K562 (cell line): ENCODE measurements around the gene GNG14. TPM values are rescaled to one million over a fixed set of nuclear protein-coding genes. Genes with fewer than 3 reads are reported as not detected.
A peak's percentile ranks its signal among the peaks of the same experiment; 100 is the strongest.
"Not testable (repeated sequence)": the region's sequence is repeated elsewhere in the genome, so short reads cannot be mapped to it uniquely, and the experiment has no call there.

Experiments used
- ATAC-seq: fragments of 200-7000 bp; cut with Tn5 transposase; 3 replicates; pipeline ENCODE4 v1.9.1; 2020; ENCODE audit warnings: moderate library complexity
- BruUV-seq: library from RNA; stranded (reverse); fragments of 400-500 nt; replicated peaks from 2 replicates; lab custom pipeline; 2021; lab: Mats Ljungman, UMichigan
- CTCF ChIA-PET: fragments of 300-600 bp; formaldehyde crosslinking; extraction: SDS; loops from one replicate; lab custom pipeline; 2021; ENCODE audit warnings: low intra/inter-chr PET ratio; lab: Yijun Ruan, JAX
- POLR2A ChIA-PET: fragments of 300-600, 350-650 bp; sonication (Branson Sonifier 250); formaldehyde crosslinking; extraction: SDS; loops from one replicate; lab custom pipeline; 2021; ENCODE audit warnings: antibody characterized with exemption, inconsistent platforms; lab: Yijun Ruan, JAX
- DNase-seq, 4 experiments: peaks; one replicate each; pipeline versions ENCODE4 v3.0.0 to v3.0.0-alpha.2; 2011 to 2018; ENCODE audit warnings: low spot score in 3 of 4, mixed read lengths in 3 of 4; ENCODE audit errors: extremely low read depth in 1 of 4
- FAIRE-seq: peaks from 2 replicates; lab custom pipeline; 2011; peaks lifted over from hg19 to GRCh38; lab: Jason Lieb, UNC
- H2AFZ ChIP-seq: 2 replicates; pipeline ENCODE4 v1.6.0; 2011; ENCODE audit warnings: low read depth, low read length, control low read depth, inconsistent platforms
- H3K27ac ChIP-seq: fragments of 200-600 bp; 3 replicates; pipeline ENCODE4 v1.8.0; 2011; ENCODE audit warnings: low read depth, mild to moderate bottlenecking, control low read depth, inconsistent platforms, low read length, moderate library complexity, mixed read lengths; ENCODE audit errors: extremely low read depth
- H3K27me3 ChIP-seq, 2 experiments: fragments of 300-600 bp in 1 of 2; 2 replicates in 1 of 2; 3 replicates in 1 of 2; pipeline versions ENCODE4 v1.6.0 to v1.8.0; 2011; ENCODE audit warnings: inconsistent platforms in 2 of 2, low read length in 2 of 2, mild to moderate bottlenecking in 1 of 2, mixed read lengths in 1 of 2, moderate library complexity in 1 of 2; ENCODE audit not compliant: control insufficient read depth in 2 of 2, insufficient read depth in 2 of 2
- H3K36me3 ChIP-seq: fragments of 300-600 bp; 3 replicates; pipeline ENCODE4 v1.8.0; 2011; ENCODE audit warnings: mild to moderate bottlenecking, low read length, inconsistent platforms; ENCODE audit not compliant: control insufficient read depth, insufficient read depth
- H3K4me1 ChIP-seq, 2 experiments: fragments of 200-600 bp in 1 of 2; replicated peaks in 1 of 2; 2 replicates in 1 of 2; 3 replicates in 1 of 2; pipeline versions ENCODE4 v1.5.1 to v1.8.0; 2011; ENCODE audit warnings: inconsistent platforms in 2 of 2, low read length in 2 of 2, mild to moderate bottlenecking in 1 of 2, mixed read lengths in 1 of 2, moderate library complexity in 1 of 2; ENCODE audit not compliant: control insufficient read depth in 2 of 2, insufficient read depth in 2 of 2
- H3K4me2 ChIP-seq: 2 replicates; pipeline ENCODE4 v1.6.1; 2011; ENCODE audit warnings: low read length, control low read depth, inconsistent platforms, mixed read lengths; ENCODE audit not compliant: insufficient read depth
- H3K4me3 ChIP-seq: fragments of 200-600 bp; sonication (generic), shearing (Covaris generic); 2 replicates; pipeline ENCODE4 v1.5.1; 2016; ENCODE audit warnings: control low read depth, inconsistent platforms
- H3K79me2 ChIP-seq: fragments of 200-600 bp; 3 replicates; pipeline ENCODE4 v1.8.0; 2011; ENCODE audit warnings: low read length, inconsistent platforms; ENCODE audit not compliant: control insufficient read depth, insufficient read depth
- H3K9ac ChIP-seq, 2 experiments: 2 replicates each; pipeline versions ENCODE4 v1.6.0 to v1.6.1; 2011; ENCODE audit warnings: low read depth in 2 of 2, low read length in 2 of 2, control low read depth in 1 of 2, inconsistent platforms in 1 of 2, mild to moderate bottlenecking in 1 of 2, mixed read lengths in 1 of 2; ENCODE audit not compliant: insufficient read depth in 1 of 2
- H3K9me1 ChIP-seq: one replicate; pipeline ENCODE4 v1.6.0; 2011; ENCODE audit warnings: inconsistent platforms, mild to moderate bottlenecking, low read length, moderate library complexity; ENCODE audit not compliant: control insufficient read depth, insufficient read depth
- H3K9me3 ChIP-seq: replicated peaks from 2 replicates; pipeline ENCODE4 v1.5.1; 2011; ENCODE audit warnings: low read depth, low read length, inconsistent platforms; ENCODE audit not compliant: control insufficient read depth, insufficient read depth
- H4K20me1 ChIP-seq: replicated peaks from 2 replicates; pipeline ENCODE4 v1.6.1; 2011; ENCODE audit warnings: low read length, inconsistent platforms, mixed read lengths; ENCODE audit not compliant: control insufficient read depth, insufficient read depth
- ATF1 ChIP-seq, 2 experiments: fragments of 450-650 bp in 1 of 2; IDR thresholded peaks; 2 replicates each; pipeline ENCODE4 v1.6.1; 2016; ENCODE audit warnings: missing compliant biosample characterization in 1 of 2, missing genetic modification characterization in 1 of 2
- CBX3 ChIP-seq, 2 experiments: IDR thresholded peaks; 1 replicate in 1 of 2; 2 replicates in 1 of 2; pipeline ENCODE4 v1.6.1; 2012; ENCODE audit warnings: inconsistent platforms in 2 of 2, low read length in 2 of 2, borderline replicate concordance in 1 of 2, control low read depth in 1 of 2
- CHD4 ChIP-seq: fragments of 200-600 bp; sonication (generic); IDR thresholded peaks from 3 replicates; pipeline ENCODE4 v1.6.1; 2012; ENCODE audit warnings: low read depth, mild to moderate bottlenecking, mixed read lengths, low read length, inconsistent platforms; ENCODE audit not compliant: insufficient read depth, insufficient replicate concordance, poor library complexity, severe bottlenecking
- IFI16 ChIP-seq: fragments of 250-450 bp; sonication (Bioruptor Pico); IDR thresholded peaks from 2 replicates; pipeline ENCODE4 v2.1.2; 2022; ENCODE audit warnings: mild to moderate bottlenecking, inconsistent platforms
- PTBP1 ChIP-seq: fragments of 200-400 bp; formaldehyde crosslinking; IDR thresholded peaks from 2 replicates; pipeline ENCODE4 v1.6.1; 2017; ENCODE audit warnings: low read depth, low read length
- RBM17 ChIP-seq: fragments of 200-400 bp; formaldehyde crosslinking; IDR thresholded peaks from 2 replicates; pipeline ENCODE4 v1.6.1; 2017; ENCODE audit warnings: low read depth, mild to moderate bottlenecking, low read length, borderline replicate concordance
- TBP ChIP-seq: optimal IDR thresholded peaks from 2 replicates; pipeline ENCODE3; 2011; ENCODE audit warnings: low read depth, low read length, improper control_type of control experiment
- ZBED1 ChIP-seq: IDR thresholded peaks from 2 replicates; pipeline ENCODE4 v1.6.1; 2014
- ZC3H4 ChIP-seq: sonication (generic); formaldehyde crosslinking; IDR thresholded peaks from 2 replicates; pipeline ENCODE4 v1.9.0; 2021; ENCODE audit warnings: missing genetic modification reagents, borderline replicate concordance
- ZFX ChIP-seq: sonication (generic); formaldehyde crosslinking; IDR thresholded peaks from 2 replicates; pipeline ENCODE4 v1.8.0; 2022; ENCODE audit warnings: mild to moderate bottlenecking, missing genetic modification reagents, moderate library complexity
- ZKSCAN8 ChIP-seq: fragments of 200-800 bp; sonication (Bioruptor generic); IDR thresholded peaks from 2 replicates; pipeline ENCODE4 v1.6.1; 2016; ENCODE audit warnings: missing genetic modification characterization, missing compliant biosample characterization
- ZNF133 ChIP-seq: fragments of 250-450 bp; sonication (Bioruptor Pico); IDR thresholded peaks from 2 replicates; pipeline ENCODE4 v1.4.0; 2020; ENCODE audit warnings: mild to moderate bottlenecking
- ZNF311 ChIP-seq: fragments of 250-450 bp; sonication (Bioruptor Pico); IDR thresholded peaks from 2 replicates; pipeline ENCODE4 v1.4.0; 2020; ENCODE audit warnings: mild to moderate bottlenecking, moderate library complexity
- WGBS: fragments of 100-300 bp; shearing (Covaris generic); methylation state at CpG from one replicate; pipeline ENCODE4 v1.1.6; 2016; ENCODE audit warnings: low coverage, mixed read lengths; ENCODE audit not compliant: insufficient coverage; ENCODE audit errors: missing lambda C conversion rate; 5-methylcytosine and 5-hydroxymethylcytosine counted together
- in situ Hi-C: fragments of 300-500 bp; cut with MboI; formaldehyde crosslinking; loops from 4 replicates; pipeline ENCODE4 v1.15.0; 2018; ENCODE audit warnings: inconsistent platforms, mixed read lengths
- intact Hi-C: fragments of 100-400 bp; cut with micrococcal nuclease; formaldehyde crosslinking; loops from 2 replicates; pipeline ENCODE4 v1.14.2; 2022
- polyA plus RNA-seq, 8 experiments: library from polyadenylated mRNA; depleted of rRNA in 4 of 8; stranded (reverse) in 5 of 8; unstranded in 3 of 8; fragments of >200 nt; fragmentation: Nextera tagmentation in 2 of 8; fragmentation: Illumina TruSeq in 1 of 8; extraction: Ambion mirVana in 2 of 8; extraction: Trizol in 1 of 8; gene quantifications; 2 replicates each; pipeline versions ENCODE4 v1.2.1 to v1.2.3, GENCODE V29; 2011 to 2014; ENCODE audit warnings: inconsistent platforms in 1 of 8, missing spikeins in 1 of 8
- total RNA-seq, 7 experiments: library from RNA; depleted of rRNA in 6 of 7; stranded (reverse); fragments of >200 nt in 6 of 7; fragmentation: Illumina TruSeq in 2 of 7; extraction: Trizol in 2 of 7; gene quantifications; 2 replicates each; pipeline versions ENCODE4 v1.2.1 to v1.2.3, GENCODE V29; 2011 to 2021; ENCODE audit warnings: low replicate concordance in 1 of 7
- TF ChIP-seq, protein P1 (sequence below): sonication (generic); formaldehyde crosslinking; IDR thresholded peaks from 2 replicates; pipeline ENCODE4 v1.8.0; 2022; ENCODE audit warnings: mild to moderate bottlenecking, missing genetic modification reagents
- TF ChIP-seq, protein P2 (sequence below): fragments of 450-650 bp; formaldehyde crosslinking; conservative IDR thresholded peaks from 2 replicates; pipeline ENCODE4 v1.4.0; 2022; ENCODE audit warnings: mild to moderate bottlenecking, missing genetic modification characterization
- TF ChIP-seq, protein P3 (sequence below): fragments of 250-450 bp; sonication (Bioruptor Pico); IDR thresholded peaks from 2 replicates; pipeline ENCODE4 v1.9.0; 2021; ENCODE audit warnings: mild to moderate bottlenecking, inconsistent platforms

Gene GNG14
- total and polyA plus RNA-seq, 9 of the 15 experiments (the other 6 are each of a cell fraction or from before 2014, with no cell fraction given): not detected

DNA sequence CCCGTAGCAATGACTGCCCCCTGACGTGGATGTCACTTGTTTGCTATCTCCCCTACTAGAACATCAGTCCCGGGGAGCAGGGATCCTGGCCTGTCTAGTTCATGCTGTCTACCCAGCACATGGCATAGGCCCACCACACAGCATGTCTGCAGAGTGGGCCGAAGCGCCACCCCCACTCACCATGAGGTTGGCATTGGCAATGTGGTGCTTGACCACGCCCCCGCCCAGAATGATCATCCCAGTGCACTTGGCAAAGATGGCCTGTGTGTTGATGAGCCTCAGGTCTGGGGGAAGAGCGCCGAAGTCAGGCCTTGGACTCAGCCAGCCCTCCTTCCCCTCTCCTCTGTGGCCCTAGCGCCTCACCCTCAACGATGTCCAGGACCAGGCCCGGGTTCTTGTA lies 10.9 kb upstream of the GNG14 start (continued):
- TF ChIP-seq IFI16 (CRISPR knock-in tag): no peak
- 0 out of 2 replicates have a peak, but pooled peaks have one; percentile 42 for TF ChIP-seq ZC3H4 (CRISPR knock-in tag)
- TF ChIP-seq, protein P1, sequence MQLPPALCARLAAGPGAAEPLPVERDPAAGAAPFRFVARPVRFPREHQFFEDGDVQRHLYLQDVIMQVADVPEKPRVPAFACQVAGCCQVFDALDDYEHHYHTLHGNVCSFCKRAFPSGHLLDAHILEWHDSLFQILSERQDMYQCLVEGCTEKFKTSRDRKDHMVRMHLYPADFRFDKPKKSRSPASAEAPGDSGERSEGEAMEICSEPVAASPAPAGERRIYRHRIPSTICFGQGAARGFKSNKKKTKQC (CRISPR knock-in tag): no peak
- no peak for TF ChIP-seq CHD4
- no peak for TF ChIP-seq ZKSCAN8 (CRISPR knock-in tag)
- no peak for TF ChIP-seq RBM17
- TF ChIP-seq PTBP1: no peak
- TF ChIP-seq ZBED1: no peak
- no peak for TF ChIP-seq CBX3 (IDR thresholded peaks at IDR 0.05; ENCODE audit: borderline replicate concordance in 1 of 2, low read length in 2 of 2)
- no peak for TF ChIP-seq TBP
- TF ChIP-seq ZNF133: no peak
- TF ChIP-seq ATF1 (CRISPR knock-in tag; IDR thresholded peaks at IDR 0.05): no peak
- TF ChIP-seq ATF1 (tag; IDR thresholded peaks at IDR 0.05): no peak
- TF ChIP-seq, protein P2, sequence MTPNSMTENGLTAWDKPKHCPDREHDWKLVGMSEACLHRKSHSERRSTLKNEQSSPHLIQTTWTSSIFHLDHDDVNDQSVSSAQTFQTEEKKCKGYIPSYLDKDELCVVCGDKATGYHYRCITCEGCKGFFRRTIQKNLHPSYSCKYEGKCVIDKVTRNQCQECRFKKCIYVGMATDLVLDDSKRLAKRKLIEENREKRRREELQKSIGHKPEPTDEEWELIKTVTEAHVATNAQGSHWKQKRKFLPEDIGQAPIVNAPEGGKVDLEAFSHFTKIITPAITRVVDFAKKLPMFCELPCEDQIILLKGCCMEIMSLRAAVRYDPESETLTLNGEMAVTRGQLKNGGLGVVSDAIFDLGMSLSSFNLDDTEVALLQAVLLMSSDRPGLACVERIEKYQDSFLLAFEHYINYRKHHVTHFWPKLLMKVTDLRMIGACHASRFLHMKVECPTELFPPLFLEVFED (CRISPR knock-in tag): no peak
- no peak for TF ChIP-seq ZFX (CRISPR knock-in tag)
- TF ChIP-seq ZNF311 (CRISPR knock-in tag): no peak
- TF ChIP-seq, protein P3, sequence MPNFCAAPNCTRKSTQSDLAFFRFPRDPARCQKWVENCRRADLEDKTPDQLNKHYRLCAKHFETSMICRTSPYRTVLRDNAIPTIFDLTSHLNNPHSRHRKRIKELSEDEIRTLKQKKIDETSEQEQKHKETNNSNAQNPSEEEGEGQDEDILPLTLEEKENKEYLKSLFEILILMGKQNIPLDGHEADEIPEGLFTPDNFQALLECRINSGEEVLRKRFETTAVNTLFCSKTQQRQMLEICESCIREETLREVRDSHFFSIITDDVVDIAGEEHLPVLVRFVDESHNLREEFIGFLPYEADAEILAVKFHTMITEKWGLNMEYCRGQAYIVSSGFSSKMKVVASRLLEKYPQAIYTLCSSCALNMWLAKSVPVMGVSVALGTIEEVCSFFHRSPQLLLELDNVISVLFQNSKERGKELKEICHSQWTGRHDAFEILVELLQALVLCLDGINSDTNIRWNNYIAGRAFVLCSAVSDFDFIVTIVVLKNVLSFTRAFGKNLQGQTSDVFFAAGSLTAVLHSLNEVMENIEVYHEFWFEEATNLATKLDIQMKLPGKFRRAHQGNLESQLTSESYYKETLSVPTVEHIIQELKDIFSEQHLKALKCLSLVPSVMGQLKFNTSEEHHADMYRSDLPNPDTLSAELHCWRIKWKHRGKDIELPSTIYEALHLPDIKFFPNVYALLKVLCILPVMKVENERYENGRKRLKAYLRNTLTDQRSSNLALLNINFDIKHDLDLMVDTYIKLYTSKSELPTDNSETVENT (CRISPR knock-in tag): no peak

DNA sequence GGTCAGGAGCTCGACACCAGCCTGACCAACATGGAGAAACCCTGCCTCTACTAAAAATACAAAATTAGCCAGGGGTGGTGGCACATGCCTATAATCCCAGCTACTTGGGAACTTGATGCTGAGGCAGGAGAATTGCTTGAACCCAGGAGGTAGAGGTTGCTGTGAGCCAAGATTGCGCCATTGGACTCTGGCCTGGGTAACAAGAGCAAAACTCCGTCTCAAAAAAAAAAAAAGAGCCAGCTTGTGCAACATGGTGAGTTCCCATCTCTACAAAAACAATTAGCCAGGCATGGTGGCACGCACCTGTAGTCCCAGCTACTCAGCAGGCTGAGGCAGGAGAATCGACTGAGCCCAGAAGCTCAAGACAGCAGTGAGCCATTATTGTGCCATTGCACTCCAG lies 9.8 kb upstream of the GNG14 start:
- H3K9ac ChIP-seq, CTCF ChIA-PET, intact Hi-C loops, ATAC-seq, FAIRE-seq, H3K9me1 ChIP-seq, H3K9me3 ChIP-seq, H4K20me1 ChIP-seq, H3K27me3 ChIP-seq, H2AFZ ChIP-seq, H3K27ac ChIP-seq, DNase-seq, H3K4me3 ChIP-seq, H3K4me2 ChIP-seq, BruUV-seq: not testable (repeated sequence)
- POLR2A ChIA-PET: interaction anchor here (0.6 to 4.7 kb wide), 4 partner anchors 8 to 192 kb away, joined by 3 to 39 read pairs (median 4); a partner anchor contains a TSS
- H3K79me2 ChIP-seq: peaks cover 13% of the 10 kb centered on the region
- peaks cover 0 to 30% of the 10 kb centered on the region in 2 experiments; a peak in 3 of 5 replicates for H3K4me1 ChIP-seq
- in situ Hi-C loops: loop anchor here (10.0 kb wide), 1 partner anchor 473 kb away; no protein-coding TSS in a partner anchor
- H3K36me3 ChIP-seq: peaks cover 67% of the 10 kb centered on the region
- WGBS: 96% methylated on average over 4 of the region's 5 CpGs
